ENCODE measurements around the gene DCAF6.

- TF ChIP-seq SIN3A (IDR thresholded peaks at IDR 0.05; ENCODE audit: borderline replicate concordance, insufficient read depth, low read length), result no peak; the same call in 1 of the 2 replicates
- no peak for TF ChIP-seq POLR2AphosphoS5 (IDR thresholded peaks at IDR 0.05; ENCODE audit: low read depth, low read length)
- no peak for TF ChIP-seq TAF1 (IDR thresholded peaks at IDR 0.05; ENCODE audit: borderline replicate concordance, insufficient read depth, low read length)
- TF ChIP-seq REST (IDR thresholded peaks at IDR 0.05; ENCODE audit: insufficient read depth in 1 of 2, low read depth in 2 of 2, low read length in 2 of 2), result no peak
- TF ChIP-seq FOXP2 (optimal IDR thresholded peaks at IDR 0.05; ENCODE audit: borderline replicate concordance, extremely low read depth, extremely low read length, insufficient read depth), result peak; percentile 20
These were observed 31.8 kb upstream of the DCAF6 start for GRCh38 chr1:167904652-167905130.

Data from PFSK-1 (cell line).